Activated naive CD4-positive, alpha-beta T cell treated with anti-CD3 and anti-CD28 coated beads, Interleukin-2, amount 50 U/mL, for 24 hours (primary cell): ENCODE data around the gene PTMA.
A peak's percentile ranks its signal among the peaks of the same experiment; 100 is the strongest.

ENCODE experiments used
- H3K27ac Mint-ChIP-seq: one replicate; pipeline ENCODE4 v1.8.0; 2021; ENCODE audit warnings: mild to moderate bottlenecking, mixed read lengths
- H3K27me3 Mint-ChIP-seq: one replicate; pipeline ENCODE4 v1.8.0; 2021; ENCODE audit warnings: mixed read lengths
- H3K36me3 Mint-ChIP-seq: one replicate; pipeline ENCODE4 v1.8.0; 2021; ENCODE audit warnings: mixed read lengths
- H3K4me1 Mint-ChIP-seq: one replicate; pipeline ENCODE4 v1.8.0; 2021; ENCODE audit warnings: mixed read lengths
- H3K4me3 Mint-ChIP-seq: one replicate; pipeline ENCODE4 v1.8.0; 2021; ENCODE audit warnings: mild to moderate bottlenecking, mixed read lengths
- H3K9me3 Mint-ChIP-seq: one replicate; pipeline ENCODE4 v1.8.0; 2021; ENCODE audit warnings: mixed read lengths

PTMA gene

DNA sequence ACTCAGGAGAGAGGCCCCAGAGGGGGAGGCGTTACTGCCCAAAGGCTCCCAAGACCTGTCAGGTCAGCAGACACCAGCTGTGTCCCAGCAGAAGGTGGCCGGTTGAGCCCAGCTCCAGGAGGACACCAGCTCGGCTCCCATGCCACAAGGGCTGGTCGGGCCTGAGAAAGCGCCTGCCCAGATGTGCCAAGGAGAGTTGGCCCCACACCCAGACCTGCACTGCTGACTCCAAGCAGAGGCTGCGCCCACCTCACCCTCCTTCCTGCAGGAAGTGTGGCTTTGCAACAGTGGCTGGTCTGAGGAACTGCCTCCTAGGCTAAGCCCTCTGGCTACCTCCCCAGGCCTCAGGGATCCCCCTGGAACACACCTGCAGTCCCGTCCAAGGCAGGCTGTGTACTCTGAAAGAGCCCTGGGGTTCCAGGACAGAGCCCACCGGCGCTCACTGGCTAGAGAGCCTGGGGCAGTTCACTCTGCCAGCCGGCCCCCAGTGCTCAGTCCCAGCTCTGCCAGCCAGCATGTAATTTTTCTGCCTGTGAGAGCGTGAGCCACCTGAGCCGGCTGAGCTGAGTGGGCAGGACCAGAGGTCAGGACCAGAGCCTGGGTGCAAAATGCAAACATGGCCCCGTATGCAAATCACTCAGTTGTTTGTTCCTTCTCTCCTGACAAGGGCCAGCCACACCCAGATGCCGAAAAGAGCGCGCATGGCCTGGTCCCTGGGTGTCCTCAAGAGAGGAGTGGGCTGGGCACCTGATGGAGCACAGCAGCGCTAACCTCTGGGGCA is 36.9 kb upstream of the PTMA start:
- Mint-ChIP-seq H3K36me3 (no peaks in the 10 kb centered on the region), H3K4me1 (no peaks in the 10 kb centered on the region), H3K9me3 (no peaks in the 10 kb centered on the region), H3K4me3 (no peak overlapping the region), H3K27ac (no peak overlapping the region), H3K27me3 (no peaks in the 10 kb centered on the region)

DNA sequence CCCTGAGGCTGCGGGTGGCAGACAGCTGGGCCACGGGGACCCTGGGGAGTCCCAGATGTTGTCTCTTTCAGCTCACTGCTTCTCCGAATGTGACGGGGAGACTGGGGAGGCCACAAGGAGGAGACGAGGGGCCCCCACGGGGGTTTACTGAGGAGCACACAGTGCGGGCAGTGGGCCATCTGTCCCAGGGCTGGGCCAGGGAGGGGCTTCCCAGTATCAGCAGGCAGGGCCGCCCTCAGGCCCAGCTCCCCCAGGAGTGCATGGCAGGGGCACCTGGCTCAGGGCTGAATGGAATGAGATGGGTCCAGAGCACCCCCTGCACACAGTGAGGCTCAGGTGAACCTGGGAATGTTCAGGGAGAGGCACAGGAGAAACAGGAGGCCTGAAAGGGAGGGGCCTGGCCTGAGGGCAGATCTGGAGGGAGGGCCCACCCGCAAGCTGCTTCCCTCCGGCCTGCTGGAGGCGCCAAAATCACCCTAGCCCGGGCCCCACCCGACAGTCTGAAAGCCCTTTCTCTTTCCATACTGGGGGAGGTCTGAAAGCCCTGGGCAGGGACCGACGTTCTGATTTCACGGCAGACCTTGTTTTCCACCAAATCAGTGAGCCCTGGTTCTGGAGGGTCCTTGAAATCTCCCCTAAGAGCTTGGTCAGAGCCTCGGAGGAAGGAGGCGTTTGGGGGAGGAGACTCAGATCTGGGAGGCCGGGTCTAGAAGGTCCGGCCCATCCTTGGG is 35.5 kb upstream of the PTMA start:
- Mint-ChIP-seq H3K9me3 (no peaks in the 10 kb centered on the region), H3K36me3 (no peaks in the 10 kb centered on the region), H3K27me3 (no peaks in the 10 kb centered on the region), H3K4me1 (peaks cover 4% of the 10 kb centered on the region), H3K27ac (no peak overlapping the region), H3K4me3 (no peak overlapping the region)

DNA sequence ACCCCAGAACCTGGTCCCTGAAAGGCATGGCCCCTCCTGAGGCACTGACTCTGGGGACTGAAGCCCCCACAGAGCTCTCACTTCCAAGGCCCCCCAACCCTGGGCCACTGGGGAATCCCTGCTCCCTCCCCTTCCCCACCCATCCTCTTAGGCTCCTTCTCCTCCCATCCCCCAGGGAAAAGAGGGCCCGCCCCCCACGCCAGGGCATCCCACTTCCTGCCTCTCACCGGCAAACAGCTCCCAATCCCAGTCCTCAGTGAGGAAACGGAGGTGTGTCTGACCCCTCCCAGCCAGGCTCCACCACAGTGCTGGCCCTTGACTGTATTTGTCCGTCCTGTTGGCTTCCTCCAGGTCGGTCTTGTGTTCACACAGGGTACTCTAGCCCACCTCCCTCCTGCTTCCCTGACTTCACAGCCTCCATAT is 35.0 kb upstream of the PTMA start:
- H3K9me3 Mint-ChIP-seq = no peaks in the 10 kb centered on the region
- peak overlapping the region; percentile 43 for H3K27ac Mint-ChIP-seq
- peaks cover 5% of the 10 kb centered on the region for H3K4me1 Mint-ChIP-seq
- H3K27me3 Mint-ChIP-seq = no peaks in the 10 kb centered on the region
- no peaks in the 10 kb centered on the region for H3K36me3 Mint-ChIP-seq
- H3K4me3 Mint-ChIP-seq = no peak overlapping the region

DNA sequence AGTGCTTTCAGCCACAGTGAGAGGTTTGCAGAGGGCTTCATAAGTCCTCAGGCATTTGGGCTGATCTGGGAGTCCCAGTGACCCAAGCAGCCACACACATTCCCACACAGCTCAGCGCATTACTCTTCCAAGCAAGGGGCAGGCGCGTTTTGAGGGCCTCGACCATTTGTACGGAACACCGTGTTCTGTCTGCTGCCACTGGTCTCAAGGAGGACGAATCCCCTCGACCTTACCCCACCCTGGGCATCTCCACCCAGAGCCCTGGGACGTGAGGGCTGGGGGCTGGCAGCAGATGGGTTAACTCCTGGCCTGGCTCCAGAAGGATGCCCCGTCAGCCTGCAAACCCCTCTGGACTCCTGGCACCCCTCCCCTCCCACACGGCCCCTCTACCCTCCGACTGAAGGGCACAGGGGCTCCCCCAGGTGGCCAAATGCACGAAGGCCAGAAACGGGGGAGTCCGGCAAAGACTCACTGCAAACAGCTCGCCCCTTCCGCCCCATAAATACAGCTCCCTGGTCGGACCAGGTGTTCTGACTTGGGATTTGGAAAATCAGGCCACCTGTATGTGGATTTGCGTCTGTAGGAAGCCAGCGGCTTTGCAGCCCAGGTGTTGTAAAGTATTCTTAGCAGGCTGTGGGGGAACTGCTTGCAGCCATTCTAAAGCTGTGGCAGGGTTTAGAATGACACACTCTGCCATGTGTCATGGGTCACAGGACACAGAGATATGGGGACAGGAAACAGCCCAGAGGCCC is 33.6 kb upstream of the PTMA start:
- H3K27me3 Mint-ChIP-seq = peaks cover 1% of the 10 kb centered on the region
- no peaks in the 10 kb centered on the region for H3K36me3 Mint-ChIP-seq
- no peak overlapping the region for H3K4me3 Mint-ChIP-seq
- peaks cover 5% of the 10 kb centered on the region for H3K4me1 Mint-ChIP-seq
- no peak overlapping the region for H3K27ac Mint-ChIP-seq
- no peaks in the 10 kb centered on the region for H3K9me3 Mint-ChIP-seq

DNA sequence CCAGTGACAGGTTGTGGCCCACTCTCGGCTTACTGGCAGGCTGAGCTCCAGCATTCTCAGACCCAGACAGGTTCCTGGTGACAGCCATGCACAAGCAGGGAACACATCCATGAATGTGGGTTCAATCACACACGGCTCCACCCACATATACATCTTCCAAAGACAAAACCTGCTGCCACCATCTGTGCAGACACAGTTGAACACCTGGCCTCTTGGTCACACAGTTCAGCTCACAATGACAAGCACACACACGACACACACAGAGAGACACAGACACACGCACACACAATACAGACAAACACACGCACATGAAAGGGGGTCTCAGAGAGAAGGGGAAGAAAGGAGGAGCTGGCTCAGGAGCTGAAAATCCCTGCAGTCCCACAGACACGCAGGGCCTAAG is 32.1 kb upstream of the PTMA start:
- no peaks in the 10 kb centered on the region for H3K36me3 Mint-ChIP-seq
- H3K27ac Mint-ChIP-seq = no peak overlapping the region

DNA sequence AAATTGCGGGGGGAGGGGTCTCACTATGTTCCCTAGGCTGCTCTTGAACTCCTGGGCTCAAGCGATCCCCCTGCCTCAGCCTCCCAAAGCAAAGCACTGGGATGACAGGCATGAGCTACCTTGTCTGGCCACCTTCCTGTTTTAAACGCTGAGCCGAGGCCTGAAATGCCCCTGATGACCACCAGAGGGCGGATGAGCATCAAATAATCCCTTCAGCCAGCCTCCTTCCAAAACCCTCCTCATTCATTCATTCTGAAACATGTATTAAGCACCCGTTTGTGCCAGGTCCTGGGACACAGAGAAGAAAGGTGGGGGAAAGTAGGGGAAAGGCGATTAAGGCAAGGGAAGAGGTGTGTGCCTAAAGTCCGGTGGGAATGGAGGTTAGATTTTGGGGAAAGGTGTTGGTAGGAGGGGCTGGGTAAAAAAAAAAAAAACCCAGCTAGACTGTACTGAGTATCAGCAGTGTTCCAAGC is 30.7 kb upstream of the PTMA start:
- Mint-ChIP-seq H3K36me3 (no peaks in the 10 kb centered on the region), H3K4me3 (no peak overlapping the region), H3K9me3 (no peaks in the 10 kb centered on the region), H3K27me3 (peaks cover 11% of the 10 kb centered on the region), H3K27ac (peak overlapping the region; percentile 10), H3K4me1 (peaks cover 9% of the 10 kb centered on the region)

More for the DNA sequence above, 32.1 kb upstream of the PTMA start:
- H3K4me1 Mint-ChIP-seq = peaks cover 5% of the 10 kb centered on the region
- H3K27me3 Mint-ChIP-seq = peaks cover 4% of the 10 kb centered on the region
- H3K9me3 Mint-ChIP-seq = no peaks in the 10 kb centered on the region
- H3K4me3 Mint-ChIP-seq = no peak overlapping the region

DNA sequence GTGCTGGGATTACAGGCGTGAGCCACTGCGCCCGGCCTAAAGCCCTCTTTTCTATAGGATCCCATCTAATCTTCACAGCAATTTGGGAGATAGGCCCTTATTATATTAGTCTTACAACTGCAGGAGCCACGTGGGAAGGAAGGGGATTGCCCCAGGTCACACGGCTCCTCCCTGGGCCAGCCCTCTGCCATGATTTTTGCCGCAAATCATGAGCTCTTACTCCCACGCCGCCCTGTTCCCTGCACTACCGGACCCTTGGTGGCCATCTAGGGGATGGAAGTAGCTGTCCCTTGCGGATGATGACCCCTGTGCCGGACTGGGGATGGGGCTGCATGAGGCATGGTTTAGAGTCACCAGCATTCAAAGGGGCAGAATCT is 28.4 kb upstream of the PTMA start:
- H3K36me3 Mint-ChIP-seq = no peaks in the 10 kb centered on the region
- H3K27ac Mint-ChIP-seq = no peak overlapping the region
- peaks cover 9% of the 10 kb centered on the region for H3K4me1 Mint-ChIP-seq
- H3K9me3 Mint-ChIP-seq = no peaks in the 10 kb centered on the region
- H3K4me3 Mint-ChIP-seq = no peak overlapping the region
- peaks cover 11% of the 10 kb centered on the region for H3K27me3 Mint-ChIP-seq

DNA sequence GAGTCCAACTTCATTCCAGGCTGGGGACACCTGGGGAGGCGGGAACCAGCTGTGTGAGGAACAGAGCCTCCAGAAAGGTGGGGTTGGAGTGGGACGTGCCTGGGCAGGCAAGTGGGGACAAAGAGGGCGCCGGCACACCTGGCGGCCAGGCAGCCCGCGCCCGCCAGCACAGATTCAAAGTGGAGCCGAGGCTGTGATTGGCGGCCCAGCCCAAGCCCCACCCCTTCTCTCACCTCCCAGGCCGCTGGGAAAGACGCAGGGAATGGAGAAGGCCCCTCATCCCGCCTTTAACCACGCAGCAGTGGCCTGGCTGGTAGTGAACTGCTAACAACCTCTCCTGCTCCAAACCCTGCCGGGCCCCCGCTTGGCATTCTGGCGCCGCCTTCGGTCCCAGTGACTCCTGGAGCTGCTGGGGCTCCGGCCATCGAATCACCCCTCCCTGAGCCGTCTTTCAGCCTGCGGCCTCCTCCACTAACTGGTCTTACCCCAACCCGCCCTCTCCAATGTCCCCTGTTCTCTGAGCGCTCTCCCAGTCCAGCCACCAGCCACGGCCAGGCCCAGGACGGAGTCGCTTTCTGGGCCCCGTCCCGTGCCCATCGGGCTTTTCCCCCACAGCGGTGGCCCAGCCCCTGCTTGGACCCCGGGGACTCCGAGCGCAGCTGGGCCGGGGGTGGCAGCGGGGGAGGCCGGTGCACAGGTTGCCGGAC is 27.9 kb upstream of the PTMA start:
- H3K27ac Mint-ChIP-seq = no peak overlapping the region
- peaks cover 11% of the 10 kb centered on the region for H3K27me3 Mint-ChIP-seq
- H3K36me3 Mint-ChIP-seq = no peaks in the 10 kb centered on the region
- H3K9me3 Mint-ChIP-seq = no peaks in the 10 kb centered on the region
- H3K4me3 Mint-ChIP-seq = peak overlapping the region; percentile 54
- H3K4me1 Mint-ChIP-seq = peaks cover 9% of the 10 kb centered on the region

DNA sequence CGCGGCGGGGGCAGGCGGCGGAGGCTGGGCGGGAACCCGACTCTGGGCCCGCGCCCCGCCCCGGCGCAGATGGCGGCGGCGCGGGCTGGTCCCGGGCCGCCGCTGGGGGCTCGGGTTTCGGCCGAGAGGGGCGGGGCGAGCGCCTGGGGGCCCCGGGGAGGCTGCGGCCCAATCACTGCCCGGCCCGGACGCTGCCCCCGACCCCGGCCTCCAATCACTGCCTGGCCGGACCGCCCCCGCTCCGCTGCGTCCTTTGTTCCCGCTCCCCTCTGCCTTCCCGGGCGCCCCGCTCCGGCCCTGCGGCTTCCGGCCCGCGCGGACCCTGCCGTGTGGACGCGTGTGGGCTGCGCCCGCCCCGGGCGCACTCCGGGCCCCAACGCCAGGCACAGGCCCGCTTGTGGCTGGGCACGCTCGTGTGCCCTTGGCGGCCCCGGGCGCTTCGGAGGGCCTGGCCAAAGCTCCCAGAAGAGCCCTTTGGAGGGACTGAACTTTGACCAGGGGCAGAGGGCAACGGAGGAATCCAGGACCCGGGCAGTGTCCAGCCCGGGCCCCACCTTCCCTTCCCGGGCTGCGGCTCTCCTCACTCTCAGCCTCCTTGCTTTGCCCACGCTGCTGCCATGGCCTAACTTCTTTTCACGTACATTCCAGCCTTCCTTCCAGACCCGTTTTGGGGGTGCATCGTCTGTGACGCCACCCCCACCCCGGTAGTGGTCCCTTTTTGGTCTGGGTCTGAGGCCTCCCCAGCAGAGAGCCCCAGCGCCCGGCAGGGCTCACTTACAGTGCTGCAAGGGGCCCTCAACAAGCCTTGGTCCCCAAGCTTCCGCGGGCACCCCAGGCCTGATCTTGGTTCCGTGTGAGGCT is 27.1 kb upstream of the PTMA start:
- Mint-ChIP-seq H3K36me3 (no peaks in the 10 kb centered on the region), H3K9me3 (no peaks in the 10 kb centered on the region), H3K27me3 (peaks cover 11% of the 10 kb centered on the region), H3K4me3 (peak overlapping the region; percentile 44), H3K4me1 (peaks cover 9% of the 10 kb centered on the region), H3K27ac (no peak overlapping the region)

DNA sequence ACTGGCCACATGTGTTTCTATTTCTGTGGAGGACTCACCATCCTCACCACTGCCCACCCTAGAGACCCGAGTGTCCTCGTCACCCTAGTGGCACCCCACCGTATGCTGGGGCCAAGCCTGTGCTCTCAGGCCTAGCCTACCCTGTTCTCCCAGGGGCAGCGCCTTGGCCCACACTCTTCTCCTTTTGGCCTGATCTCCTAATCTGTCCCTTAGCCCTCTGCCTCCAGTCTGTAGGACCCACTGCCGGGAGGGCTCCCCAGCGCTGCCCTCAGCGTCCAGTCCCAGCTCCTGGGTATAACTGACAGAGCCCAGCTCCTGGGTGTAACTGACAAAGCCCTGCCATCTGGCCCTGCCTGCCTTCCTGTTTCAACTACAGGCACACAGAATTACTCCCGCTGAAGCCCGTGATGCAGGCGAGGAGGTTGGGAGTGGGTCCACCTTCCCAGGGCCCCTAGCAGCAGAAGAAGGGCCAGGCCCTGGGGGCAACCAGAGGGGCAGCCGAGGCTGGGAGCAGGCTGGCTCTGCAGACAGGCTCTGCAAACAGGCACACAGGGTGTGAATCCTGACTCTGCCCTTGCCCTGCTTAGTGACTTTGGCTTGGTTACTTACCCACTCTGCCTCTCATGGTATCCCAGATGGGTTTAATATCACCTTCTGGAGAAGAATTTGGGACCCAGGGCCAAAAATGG is 25.6 kb upstream of the PTMA start:
- Mint-ChIP-seq H3K4me3 (no peak overlapping the region), H3K27me3 (peaks cover 11% of the 10 kb centered on the region), H3K9me3 (no peaks in the 10 kb centered on the region), H3K36me3 (no peaks in the 10 kb centered on the region), H3K4me1 (peaks cover 11% of the 10 kb centered on the region), H3K27ac (no peak overlapping the region)

DNA sequence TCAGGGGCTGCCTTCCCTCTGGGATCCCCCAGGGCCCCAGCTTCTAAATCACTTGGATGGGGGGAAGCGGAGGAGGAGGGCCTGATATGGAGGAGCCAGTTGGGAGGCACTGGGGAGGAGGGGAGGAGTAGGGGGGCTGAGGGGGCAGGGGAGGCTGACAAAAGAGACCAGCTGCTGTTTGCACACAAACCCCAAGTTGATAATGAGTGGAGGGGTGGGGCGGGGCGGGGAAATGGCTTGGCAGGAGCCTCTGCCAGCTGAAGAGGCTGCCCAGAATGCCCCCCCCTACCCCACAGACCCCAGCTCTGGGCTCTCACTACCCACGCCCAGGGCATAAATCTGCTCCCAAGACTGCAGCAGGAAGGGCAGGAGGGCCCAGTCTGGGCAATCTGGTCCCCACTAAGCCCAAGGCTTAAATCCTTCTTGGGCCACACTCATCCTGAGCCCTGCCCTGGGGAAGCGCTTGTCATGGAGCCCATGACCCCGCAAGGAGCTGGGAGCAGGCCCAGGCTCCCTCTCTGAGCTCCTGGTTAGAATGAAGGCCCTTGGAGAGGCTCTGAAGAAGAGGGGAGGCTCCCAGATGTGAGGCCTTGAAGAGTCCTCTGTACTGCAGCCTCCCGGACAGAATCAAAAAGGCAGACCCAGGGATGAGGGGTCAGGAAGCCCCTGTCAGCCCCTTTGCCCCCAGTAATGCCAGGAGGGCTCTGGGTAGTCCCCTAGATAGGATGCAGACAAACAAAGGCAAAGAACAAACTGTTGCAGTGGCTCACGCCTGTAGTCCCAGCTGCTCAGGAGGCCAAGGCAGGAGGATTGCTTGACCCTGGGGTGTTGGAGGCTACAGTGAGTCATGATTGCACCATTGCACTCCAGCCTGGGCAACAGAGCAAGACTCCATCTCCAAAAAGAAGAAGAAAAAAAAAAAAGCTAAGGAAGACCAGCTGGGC is 24.8 kb upstream of the PTMA start:
- Mint-ChIP-seq H3K27ac (no peak overlapping the region), H3K4me3 (no peak overlapping the region), H3K4me1 (peaks cover 9% of the 10 kb centered on the region), H3K27me3 (peaks cover 11% of the 10 kb centered on the region), H3K36me3 (no peaks in the 10 kb centered on the region), H3K9me3 (no peaks in the 10 kb centered on the region)

DNA sequence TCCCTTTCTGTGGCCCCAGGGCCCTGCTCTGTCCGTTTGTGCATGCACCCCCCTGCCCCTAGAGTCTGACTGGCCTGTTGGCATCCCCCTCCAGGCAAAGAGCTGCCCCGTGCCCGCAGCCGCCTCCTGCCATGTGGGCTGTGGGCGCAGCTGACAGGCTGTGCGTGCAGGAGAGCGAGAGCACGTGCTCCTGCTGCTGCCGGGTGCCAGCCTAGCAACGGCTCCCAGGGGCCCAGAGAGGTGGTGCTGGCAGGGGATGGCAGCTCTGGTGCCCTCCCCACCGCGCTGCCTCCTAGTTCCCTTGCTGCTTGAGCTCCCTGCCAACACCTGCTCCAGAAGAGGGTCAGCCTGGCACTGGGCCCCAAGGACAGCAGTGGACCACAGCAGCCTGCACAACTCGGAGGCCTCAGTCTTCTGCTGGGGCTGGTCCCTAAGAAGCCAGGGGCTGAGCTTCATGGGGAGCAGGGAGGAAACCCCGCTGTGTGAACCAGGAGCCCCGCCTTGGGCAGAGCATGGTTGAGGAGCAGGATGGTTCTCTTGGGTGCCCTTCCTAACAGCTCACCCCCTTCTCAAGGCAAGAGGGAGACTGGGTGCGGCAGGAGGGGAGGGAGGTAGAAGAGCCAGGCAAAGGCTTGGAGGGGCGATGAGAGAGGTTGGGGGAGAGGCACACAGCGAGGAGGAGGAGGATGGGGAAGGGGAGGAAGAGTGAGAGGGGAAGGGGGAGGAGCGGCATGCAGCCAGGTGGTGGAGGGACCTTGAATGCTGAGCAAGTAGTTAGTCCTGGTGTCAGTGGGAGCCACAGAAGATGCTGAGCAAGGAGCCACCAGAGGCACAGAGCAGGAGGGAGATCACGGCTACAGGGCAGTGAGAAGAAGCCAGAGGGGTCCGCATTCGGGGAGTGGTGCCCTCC is 23.8 kb upstream of the PTMA start:
- Mint-ChIP-seq H3K9me3 (no peaks in the 10 kb centered on the region), H3K4me1 (peaks cover 9% of the 10 kb centered on the region), H3K4me3 (no peak overlapping the region), H3K27me3 (peaks cover 9% of the 10 kb centered on the region), H3K27ac (no peak overlapping the region), H3K36me3 (no peaks in the 10 kb centered on the region)
